ENCODE data around the gene ELL2. TPM values are rescaled to one million over a fixed set of nuclear protein-coding genes. Genes with fewer than 3 reads are reported as not detected.

The ELL2 gene
- total RNA-seq, 1 experiment from 2014 or later: 27.5 TPM

DNA sequence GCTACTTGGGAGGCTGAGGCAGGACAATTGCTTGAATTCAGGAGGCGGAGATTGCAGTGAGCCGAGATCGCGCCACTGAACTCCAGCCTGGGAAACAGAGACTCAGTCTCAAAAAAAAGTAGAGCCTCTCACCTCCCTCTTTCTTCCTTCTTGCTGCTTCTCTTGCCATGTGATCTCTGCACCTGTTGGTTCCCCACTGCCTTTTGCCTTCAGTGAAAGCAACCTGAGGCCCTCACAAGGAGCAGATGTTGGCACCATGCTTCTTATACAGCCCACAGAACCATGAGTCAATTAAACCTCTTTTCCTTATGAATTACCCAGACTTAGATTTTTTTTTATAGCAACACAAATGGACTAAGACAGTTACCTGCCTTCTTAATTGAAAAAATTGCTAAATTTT lies 93.5 kb downstream of the ELL2 start:
- peaks cover 0 to 4% (median 0%) of the 10 kb centered on the region in 3 experiments; a peak in 1 of 7 replicates for H3K36me3 Mint-ChIP-seq (ENCODE audit: insufficient read depth in 1 of 3, low read depth in 3 of 3)
- WGBS (ENCODE audit: extremely low coverage, insufficient read length, low lambda C conversion rate): no CpG with 5 or more reads among the region's 4 CpGs
- no peak overlapping the region for H2AK5ac ChIP-seq (ENCODE audit: insufficient read length, low read length)
- no peak overlapping the region for H2BK12ac ChIP-seq (ENCODE audit: insufficient read length, low read depth, low read length)
- no peaks in the 10 kb centered on the region for H3K23me2 ChIP-seq (ENCODE audit: insufficient read length, low read depth, low read length, poor library complexity, severe bottlenecking)
- H2AFZ ChIP-seq (ENCODE audit: low read length): no peak overlapping the region
- TF ChIP-seq, protein P1, sequence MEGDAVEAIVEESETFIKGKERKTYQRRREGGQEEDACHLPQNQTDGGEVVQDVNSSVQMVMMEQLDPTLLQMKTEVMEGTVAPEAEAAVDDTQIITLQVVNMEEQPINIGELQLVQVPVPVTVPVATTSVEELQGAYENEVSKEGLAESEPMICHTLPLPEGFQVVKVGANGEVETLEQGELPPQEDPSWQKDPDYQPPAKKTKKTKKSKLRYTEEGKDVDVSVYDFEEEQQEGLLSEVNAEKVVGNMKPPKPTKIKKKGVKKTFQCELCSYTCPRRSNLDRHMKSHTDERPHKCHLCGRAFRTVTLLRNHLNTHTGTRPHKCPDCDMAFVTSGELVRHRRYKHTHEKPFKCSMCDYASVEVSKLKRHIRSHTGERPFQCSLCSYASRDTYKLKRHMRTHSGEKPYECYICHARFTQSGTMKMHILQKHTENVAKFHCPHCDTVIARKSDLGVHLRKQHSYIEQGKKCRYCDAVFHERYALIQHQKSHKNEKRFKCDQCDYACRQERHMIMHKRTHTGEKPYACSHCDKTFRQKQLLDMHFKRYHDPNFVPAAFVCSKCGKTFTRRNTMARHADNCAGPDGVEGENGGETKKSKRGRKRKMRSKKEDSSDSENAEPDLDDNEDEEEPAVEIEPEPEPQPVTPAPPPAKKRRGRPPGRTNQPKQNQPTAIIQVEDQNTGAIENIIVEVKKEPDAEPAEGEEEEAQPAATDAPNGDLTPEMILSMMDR (conservative IDR thresholded peaks at IDR 0.05): no peak
- H3K4ac ChIP-seq (ENCODE audit: low read depth, low read length): no peak overlapping the region
- DNase-seq: no peak
- no peak overlapping the region for H3K9ac ChIP-seq (ENCODE audit: extremely low read depth, insufficient read length, low read length)
- H3K14ac ChIP-seq (ENCODE audit: insufficient read depth, low read length): no peak overlapping the region
- H2BK5ac ChIP-seq (ENCODE audit: insufficient read length, low read length): no peak overlapping the region
- no peaks in the 10 kb centered on the region for H3K27me3 ChIP-seq (ENCODE audit: insufficient read depth, low read length)
- no peaks in the 10 kb centered on the region for H3K9me3 ChIP-seq (ENCODE audit: control insufficient read depth, low read depth, low read length)
- H3K79me1 ChIP-seq (ENCODE audit: insufficient read depth, low read depth, low read length, poor library complexity, severe bottlenecking): no peaks in the 10 kb centered on the region
- H4K8ac ChIP-seq (replicated peaks; ENCODE audit: insufficient read length, low read depth, low read length): no peak overlapping the region
- H4K20me1 ChIP-seq (ENCODE audit: control insufficient read depth, insufficient read depth, insufficient read length): no peaks in the 10 kb centered on the region
- no peak overlapping the region for H4K91ac ChIP-seq (ENCODE audit: insufficient read length, low read depth, low read length)
- no peak overlapping the region for H3K27ac Mint-ChIP-seq
- H3K79me2 ChIP-seq (ENCODE audit: insufficient read depth, low read length): no peaks in the 10 kb centered on the region
- no peak overlapping the region for H3K18ac ChIP-seq (ENCODE audit: insufficient read length, low read depth, low read length)
- no peaks in the 10 kb centered on the region for H3K9me3 Mint-ChIP-seq
- no peak overlapping the region for H3K27ac ChIP-seq (ENCODE audit: insufficient read length, low read depth, low read length)
- H3K4me1 Mint-ChIP-seq: peaks cover 4 to 7% of the 10 kb centered on the region in 2 experiments; a peak in 3 of 4 replicates
- H3K27me3 Mint-ChIP-seq (ENCODE audit: low read depth): no peaks in the 10 kb centered on the region
- H3K4me1 ChIP-seq (ENCODE audit: insufficient read depth, low read length): peaks cover 2% of the 10 kb centered on the region; the same call in 1 of the 2 replicates
- no peak overlapping the region for H2BK20ac ChIP-seq (ENCODE audit: low read depth, low read length, poor library complexity, severe bottlenecking)
- no peak overlapping the region for H2BK15ac ChIP-seq (ENCODE audit: low read depth, low read length)
- H3K56ac ChIP-seq (ENCODE audit: insufficient read length, low read depth, low read length): no peak overlapping the region
- no peak overlapping the region for H3K23ac ChIP-seq (ENCODE audit: insufficient read length, low read depth, low read length)
- H2BK120ac ChIP-seq (ENCODE audit: low read depth, low read length, poor library complexity, severe bottlenecking): no peak overlapping the region
- no peak overlapping the region for H3T11ph ChIP-seq (ENCODE audit: low read length)
- no peak overlapping the region for H3K4me2 ChIP-seq (ENCODE audit: insufficient read depth, insufficient read length, low read length)
- no peak overlapping the region for H4K5ac ChIP-seq (ENCODE audit: insufficient read length, low read depth, low read length)
- H3K4me3 Mint-ChIP-seq: no peak overlapping the region
